Measurements from ENCODE around the gene FHOD1. TPM values are rescaled to one million over a fixed set of nuclear protein-coding genes. Genes with fewer than 3 reads are reported as not detected.
A peak's percentile ranks its signal among the peaks of the same experiment; 100 is the strongest.

The FHOD1 gene
- total RNA-seq, 1 donor from 2014 or later = 28.2 TPM

DNA sequence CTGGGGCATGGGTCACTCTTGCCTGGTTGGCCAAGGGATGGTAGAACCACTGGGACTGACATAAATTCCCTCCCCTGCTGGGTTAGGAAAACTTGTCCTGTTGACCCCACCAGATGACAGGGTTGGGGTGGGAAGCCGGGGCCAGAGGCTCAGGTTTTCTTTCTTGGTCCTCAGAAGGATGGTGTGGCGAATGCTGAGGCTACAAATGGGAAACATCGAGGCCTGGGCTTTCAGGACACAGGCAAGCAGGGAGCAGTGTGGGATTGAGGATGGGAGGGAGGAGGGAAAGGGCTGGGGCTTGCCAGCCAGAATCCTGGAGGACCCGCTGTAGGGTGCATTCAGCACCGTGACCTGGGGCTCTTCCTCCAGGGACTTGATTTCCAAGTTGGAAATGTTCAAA is 17.6 kb upstream of the FHOD1 start:
- Mint-ChIP-seq H3K27me3 (peaks cover 23% of the 10 kb centered on the region), H3K9me3 (ENCODE audit: low read depth) (no peaks in the 10 kb centered on the region), H3K4me3 (ENCODE audit: low read depth) (no peak overlapping the region), H3K4me1 (ENCODE audit: low read depth) (no peaks in the 10 kb centered on the region), H3K36me3 (ENCODE audit: insufficient read depth) (no peaks in the 10 kb centered on the region), H3K27ac (no peak overlapping the region)
- no peak for TF ChIP-seq CTCF (IDR thresholded peaks at IDR 0.05; ENCODE audit: unreplicated experiment)
- DNase-seq (ENCODE audit: low spot score, unreplicated experiment) = no peak

DNA sequence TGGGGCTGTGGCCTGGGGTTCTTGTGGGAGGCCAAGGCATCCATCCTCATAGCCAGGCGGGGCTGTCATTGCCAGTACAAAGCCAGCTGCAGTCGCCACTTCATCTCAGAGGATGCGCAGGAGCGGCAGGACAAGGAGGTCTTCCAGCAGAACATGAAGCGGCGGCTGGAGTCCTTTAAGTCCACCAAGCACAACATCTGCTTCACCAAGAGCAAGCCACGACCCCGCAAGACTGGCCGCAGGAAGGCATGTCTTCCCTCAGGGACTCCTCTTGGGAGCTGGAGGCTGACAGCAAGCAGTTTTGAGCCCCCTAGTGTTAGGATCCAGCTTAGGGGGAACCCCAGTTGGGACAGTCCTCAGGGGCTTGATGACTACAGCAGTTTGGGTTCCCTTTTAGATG is 17.0 kb upstream of the FHOD1 start:
- no peaks in the 10 kb centered on the region for H3K4me1 Mint-ChIP-seq (ENCODE audit: low read depth)
- peaks cover 23% of the 10 kb centered on the region for H3K27me3 Mint-ChIP-seq
- H3K9me3 Mint-ChIP-seq (ENCODE audit: low read depth) = no peaks in the 10 kb centered on the region
- no peaks in the 10 kb centered on the region for H3K36me3 Mint-ChIP-seq (ENCODE audit: insufficient read depth)
- no peak for DNase-seq (ENCODE audit: low spot score, unreplicated experiment)
- no peak for TF ChIP-seq CTCF (IDR thresholded peaks at IDR 0.05; ENCODE audit: unreplicated experiment)
- H3K27ac Mint-ChIP-seq = no peak overlapping the region
- H3K4me3 Mint-ChIP-seq (ENCODE audit: low read depth) = no peak overlapping the region

DNA sequence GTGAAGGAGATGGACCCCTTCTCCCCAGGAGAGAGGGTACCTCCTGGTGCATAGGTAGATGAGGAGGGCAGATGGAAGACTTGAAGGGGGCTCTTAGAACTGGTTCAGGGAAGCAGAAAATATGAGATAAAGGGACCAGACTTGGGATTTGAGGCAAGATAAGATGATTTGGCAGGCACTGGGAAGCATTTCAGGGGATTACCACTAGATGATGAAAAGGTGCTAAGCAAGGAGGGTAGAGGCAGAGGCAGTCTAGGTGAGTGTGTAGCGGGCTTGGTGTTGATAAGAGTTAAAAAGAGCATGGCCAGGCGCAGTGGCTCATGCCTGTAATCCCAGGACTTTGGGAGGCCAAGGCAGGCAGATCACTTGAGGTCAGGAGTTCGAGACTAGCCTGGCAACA is 15.9 kb upstream of the FHOD1 start:
- TF ChIP-seq CTCF (IDR thresholded peaks at IDR 0.05; ENCODE audit: unreplicated experiment) = no peak
- Mint-ChIP-seq H3K27ac (no peak overlapping the region), H3K9me3 (ENCODE audit: low read depth) (no peaks in the 10 kb centered on the region), H3K27me3 (peaks cover 23% of the 10 kb centered on the region), H3K36me3 (ENCODE audit: insufficient read depth) (no peaks in the 10 kb centered on the region), H3K4me3 (ENCODE audit: low read depth) (no peak overlapping the region), H3K4me1 (ENCODE audit: low read depth) (no peaks in the 10 kb centered on the region)
- DNase-seq (ENCODE audit: low spot score, unreplicated experiment) = no peak

DNA sequence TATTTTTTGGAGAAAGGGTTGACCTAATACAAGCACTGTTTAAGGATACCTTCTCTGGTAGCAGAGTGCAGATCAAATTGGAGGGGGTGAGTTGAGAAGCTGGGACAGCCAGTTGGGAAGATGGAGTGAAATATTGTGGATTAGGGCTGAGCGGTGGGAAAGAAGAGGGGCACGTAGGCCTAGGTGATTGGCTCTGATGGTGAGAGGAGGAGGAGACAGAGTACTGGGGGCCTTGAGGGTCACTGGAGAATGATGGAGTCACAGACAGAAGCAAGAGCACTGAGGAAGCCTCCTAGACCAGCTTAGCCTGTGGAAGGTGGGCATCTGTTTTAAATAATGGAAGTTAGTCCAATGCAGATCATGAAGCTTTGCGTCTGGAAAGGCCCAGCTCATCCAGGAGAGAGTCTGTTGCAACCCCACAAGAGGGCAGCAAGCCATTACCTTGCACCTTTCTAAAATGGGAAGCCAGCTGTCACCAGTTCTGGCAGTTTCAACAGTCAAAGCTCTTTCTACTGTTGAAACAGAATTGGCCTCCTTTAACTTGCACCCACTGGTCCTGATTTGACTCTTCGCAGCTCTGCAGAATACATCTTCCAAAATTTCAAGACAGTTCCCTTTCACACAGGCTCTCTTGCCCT is 13.3 kb upstream of the FHOD1 start:
- Mint-ChIP-seq H3K9me3 (ENCODE audit: low read depth) (no peaks in the 10 kb centered on the region), H3K4me1 (ENCODE audit: low read depth) (no peaks in the 10 kb centered on the region), H3K27ac (no peak overlapping the region), H3K27me3 (peaks cover 20% of the 10 kb centered on the region), H3K4me3 (ENCODE audit: low read depth) (no peak overlapping the region), H3K36me3 (ENCODE audit: insufficient read depth) (no peaks in the 10 kb centered on the region)
- peak; percentile 64 for TF ChIP-seq CTCF (IDR thresholded peaks at IDR 0.05; ENCODE audit: unreplicated experiment)
- no peak for DNase-seq (ENCODE audit: low spot score, unreplicated experiment)

DNA sequence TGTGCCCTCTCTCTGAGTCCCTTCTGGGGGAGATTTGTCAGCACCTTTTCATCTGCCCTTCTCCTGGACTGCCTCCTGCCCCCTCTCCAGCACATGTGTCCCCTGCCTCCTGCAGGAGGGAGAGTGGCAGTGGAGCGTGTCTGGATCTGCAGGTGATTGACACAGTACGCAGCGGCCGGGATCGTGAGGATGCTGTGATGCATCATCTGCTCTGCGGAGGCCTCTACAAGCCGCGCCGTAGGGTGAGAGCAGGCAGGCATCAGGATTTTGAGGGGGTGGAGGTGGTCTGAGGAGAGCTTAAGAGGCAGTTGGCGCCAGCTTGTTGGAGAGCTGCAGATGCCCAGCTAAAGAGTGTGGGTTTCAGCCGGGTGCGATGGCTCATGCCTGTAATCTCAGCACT is 12.4 kb upstream of the FHOD1 start:
- Mint-ChIP-seq H3K4me1 (ENCODE audit: low read depth) (no peaks in the 10 kb centered on the region), H3K36me3 (ENCODE audit: insufficient read depth) (no peaks in the 10 kb centered on the region), H3K9me3 (ENCODE audit: low read depth) (no peaks in the 10 kb centered on the region), H3K4me3 (ENCODE audit: low read depth) (no peak overlapping the region), H3K27me3 (peaks cover 18% of the 10 kb centered on the region), H3K27ac (no peak overlapping the region)
- TF ChIP-seq CTCF (IDR thresholded peaks at IDR 0.05; ENCODE audit: unreplicated experiment) = no peak
- no peak for DNase-seq (ENCODE audit: low spot score, unreplicated experiment)
